ENCODE measurements around the gene MIF.
A peak's percentile ranks its signal among the peaks of the same experiment; 100 is the strongest.
"Not testable (repeated sequence)": the region's sequence is repeated elsewhere in the genome, so short reads cannot be mapped to it uniquely, and the experiment has no call there.

The MIF gene

DNA sequence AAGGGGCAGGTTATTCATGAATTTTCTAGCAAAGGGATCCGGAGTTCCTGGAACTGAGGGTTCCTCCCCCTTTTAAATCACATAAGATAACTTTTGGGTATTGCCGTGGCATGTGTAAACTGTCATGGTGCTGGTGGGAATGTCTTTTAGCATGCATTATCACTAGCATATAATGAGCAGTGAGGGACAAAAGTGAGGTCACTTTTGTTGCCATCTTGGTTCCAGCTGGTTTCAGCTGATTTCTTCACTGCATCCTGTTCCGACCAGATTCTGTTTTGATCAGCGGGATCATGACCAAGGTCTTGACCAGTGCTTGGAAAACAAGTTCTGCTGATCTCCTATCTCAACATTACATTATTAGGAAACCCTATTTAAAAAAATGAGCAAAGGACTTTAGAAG is 7.4 kb downstream of the MIF start:
- DNase-seq (ENCODE audit: insufficient read length, low spot score) (no peak), FAIRE-seq (no peak)
- no peak for TF ChIP-seq POLR2A (IDR thresholded peaks at IDR 0.05; ENCODE audit: low read depth, low read length)

DNA sequence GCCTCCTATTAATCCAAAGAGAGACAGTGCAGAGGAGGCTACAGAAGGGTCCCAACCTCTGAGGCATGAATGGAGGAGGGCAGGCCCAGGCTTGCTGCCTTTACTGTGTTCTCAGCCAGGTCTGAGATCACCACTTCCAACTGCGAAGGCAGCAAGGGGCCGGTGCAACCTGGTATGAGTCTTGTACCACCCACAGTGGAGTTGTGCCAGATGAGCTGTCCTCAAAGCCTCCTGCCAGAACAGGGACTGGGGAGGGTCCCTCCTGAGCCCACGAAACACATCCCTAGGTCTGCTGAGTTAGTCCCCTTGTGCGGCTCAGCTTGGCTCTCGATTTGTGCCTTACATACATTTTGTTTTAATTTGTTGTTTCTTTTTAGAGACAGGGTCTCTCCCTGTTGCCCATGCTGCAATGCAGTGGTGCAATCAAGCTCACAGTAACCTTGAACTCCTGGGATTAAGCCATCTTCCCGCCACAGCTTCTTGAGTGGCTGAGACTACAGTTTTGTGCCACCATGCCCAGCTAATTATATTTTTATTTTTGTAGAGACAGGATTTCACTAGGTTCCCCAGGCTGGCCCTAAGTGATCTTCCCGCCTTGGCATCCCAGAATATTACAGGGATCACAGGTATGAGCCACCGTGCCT is 9.3 kb downstream of the MIF start:
- no peak for DNase-seq (ENCODE audit: insufficient read length, low spot score)
- no peak for FAIRE-seq
- no peak for TF ChIP-seq POLR2A (IDR thresholded peaks at IDR 0.05; ENCODE audit: low read depth, low read length)

DNA sequence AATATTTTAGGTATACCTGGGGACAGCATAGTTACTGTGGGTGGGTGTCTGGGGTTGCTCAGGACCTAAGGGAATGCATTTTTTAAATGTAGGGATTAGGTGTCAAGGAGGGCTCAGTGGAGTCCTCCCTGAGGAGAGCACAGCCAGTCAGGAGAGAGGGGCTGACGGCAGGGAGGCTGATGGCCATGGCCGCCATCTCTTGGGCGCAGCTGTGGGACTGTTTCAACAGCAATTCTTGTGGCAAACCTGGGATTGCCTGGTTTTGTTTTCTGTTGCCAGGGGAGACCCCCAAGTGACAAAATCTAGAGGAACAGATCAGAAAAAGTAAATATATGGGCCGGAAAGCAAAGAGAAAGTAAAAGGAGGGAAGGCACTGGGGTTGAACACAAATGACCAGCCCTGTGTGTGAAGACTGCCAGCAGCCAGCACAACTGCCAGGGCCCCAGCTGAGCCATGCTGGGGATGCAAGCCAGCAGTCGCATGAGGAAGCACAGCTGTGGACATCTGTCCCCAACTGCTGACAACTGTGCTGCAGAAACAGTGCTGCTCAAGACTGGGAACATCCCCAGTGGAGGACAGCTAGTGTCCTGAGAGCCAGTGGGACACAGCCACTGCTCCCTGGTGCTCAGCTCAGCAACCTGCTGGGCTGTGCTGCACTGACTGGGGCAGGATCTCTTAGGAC is 10.5 kb downstream of the MIF start:
- no peak for TF ChIP-seq POLR2A (IDR thresholded peaks at IDR 0.05; ENCODE audit: low read depth, low read length)
- no peak for DNase-seq (ENCODE audit: insufficient read length, low spot score)
- FAIRE-seq: no peak

- FAIRE-seq: no peak
- no peak for DNase-seq (ENCODE audit: insufficient read length, low spot score)
- no peak for TF ChIP-seq POLR2A (IDR thresholded peaks at IDR 0.05; ENCODE audit: low read depth, low read length)
These were observed 12.5 kb downstream of the MIF start for GRCh38 chr22:23906641-23907040.

- not testable (repeated sequence) for DNase-seq (ENCODE audit: insufficient read length, low spot score); FAIRE-seq
These were observed 13.2 kb downstream of the MIF start for GRCh38 chr22:23907423-23907822.

DNA sequence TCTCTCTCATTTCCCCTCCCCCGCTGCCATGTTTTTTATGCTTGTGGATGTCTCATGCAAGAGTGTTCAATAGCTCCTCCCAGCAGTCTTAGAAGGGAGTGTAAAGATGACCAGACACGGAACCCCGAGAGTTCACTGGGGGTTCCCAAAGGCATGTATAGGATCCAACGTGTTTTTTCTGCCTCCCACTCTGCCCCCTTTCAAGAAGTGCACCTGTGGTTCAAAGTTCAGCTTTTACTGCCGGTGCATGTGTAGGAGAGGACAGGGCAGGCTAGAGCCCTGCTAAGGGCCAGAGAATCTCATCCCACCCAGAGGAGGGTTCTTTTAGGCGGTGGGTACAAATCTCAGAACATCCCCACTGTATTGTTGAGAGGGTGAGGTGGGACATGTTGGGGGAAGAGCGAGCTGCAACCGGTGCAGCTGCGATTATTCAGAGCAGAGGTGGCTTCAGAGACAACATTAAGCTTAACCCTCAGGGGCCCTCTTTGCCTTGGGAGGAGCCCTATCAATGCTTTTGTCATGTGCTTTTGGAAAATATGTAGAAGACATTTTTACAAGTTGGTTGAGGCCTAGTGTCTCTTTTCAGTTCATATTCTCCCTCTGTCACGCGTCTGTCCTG is 14.5 kb downstream of the MIF start:
- no peak for TF ChIP-seq POLR2A (IDR thresholded peaks at IDR 0.05; ENCODE audit: low read depth, low read length)
- no peak for DNase-seq (ENCODE audit: insufficient read length, low spot score)
- no peak for FAIRE-seq

DNA sequence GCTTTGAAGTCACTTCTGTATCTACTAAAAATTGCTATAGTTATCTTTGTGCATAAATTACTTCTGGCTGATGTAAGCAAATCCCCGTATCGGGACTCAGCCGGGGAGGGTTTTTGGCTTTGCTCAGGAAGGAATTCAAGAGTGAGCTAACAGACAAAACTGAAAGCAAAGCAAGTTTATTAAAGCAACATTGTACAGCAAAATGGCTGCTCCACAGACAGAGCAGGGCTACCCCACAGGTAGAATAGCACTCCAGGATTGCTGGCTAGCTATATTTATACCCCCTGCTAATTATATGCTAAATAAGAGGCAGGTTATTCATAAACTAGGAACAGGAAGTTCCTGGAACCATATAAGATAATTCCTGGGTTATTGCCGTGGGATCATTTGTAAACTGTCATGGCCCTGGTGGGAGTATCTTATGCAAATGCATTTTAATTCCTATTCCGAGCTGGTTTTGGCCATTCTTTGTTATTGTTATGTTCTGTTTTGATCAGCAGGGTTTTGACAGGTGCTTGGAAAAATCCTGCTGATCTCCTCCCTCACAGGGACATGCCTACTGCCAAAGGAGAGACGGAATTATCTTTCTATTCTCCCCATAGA is 15.2 kb downstream of the MIF start:
- no peak for TF ChIP-seq POLR2A (IDR thresholded peaks at IDR 0.05; ENCODE audit: low read depth, low read length)
- FAIRE-seq: no peak
- DNase-seq (ENCODE audit: insufficient read length, low spot score): no peak

DNA sequence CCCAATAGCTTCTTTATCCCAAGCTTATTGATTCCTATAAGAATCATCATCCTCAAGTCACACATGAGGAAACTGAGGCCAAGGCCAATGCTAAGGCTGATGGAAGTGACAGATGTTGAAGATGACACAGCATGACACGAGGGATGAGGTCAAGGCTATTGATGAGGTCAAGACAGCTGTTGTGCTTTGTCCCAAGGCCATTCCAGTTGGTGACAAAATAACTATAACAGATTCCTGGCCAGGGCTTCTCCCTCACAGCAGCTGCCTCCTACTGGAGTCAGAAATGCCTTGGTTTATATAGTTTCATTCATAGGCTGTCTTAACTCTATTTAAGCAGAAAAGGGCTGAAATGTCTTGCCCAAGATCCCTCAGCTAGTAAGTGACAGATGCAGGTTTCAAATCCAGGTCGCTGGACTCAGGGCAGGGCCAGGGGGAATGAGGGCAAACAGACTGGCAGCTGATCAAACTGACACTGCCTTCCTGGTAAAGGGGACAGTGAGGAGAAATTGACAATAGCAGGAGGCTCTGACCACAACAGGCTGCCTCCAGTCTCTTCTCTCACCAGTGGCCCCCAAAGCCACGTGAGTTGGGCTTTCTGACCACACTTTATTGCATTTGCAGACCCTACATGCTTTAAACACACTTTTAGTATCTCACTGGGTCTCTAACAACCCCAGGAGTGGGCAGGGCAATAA is 16.5 kb downstream of the MIF start:
- no peak for FAIRE-seq
- TF ChIP-seq POLR2A (IDR thresholded peaks at IDR 0.05; ENCODE audit: low read depth, low read length): no peak
- DNase-seq (ENCODE audit: insufficient read length, low spot score): no peak

- DNase-seq (ENCODE audit: insufficient read length, low spot score) (no peak), FAIRE-seq (no peak)
- TF ChIP-seq POLR2A (IDR thresholded peaks at IDR 0.05; ENCODE audit: low read depth, low read length): no peak
These were observed 17.3 kb downstream of the MIF start for GRCh38 chr22:23911318-23911980.

GRCh38 chr22:23912293-23912903 is 18.2 kb downstream of the MIF start:
- FAIRE-seq: no peak
- no peak for DNase-seq (ENCODE audit: insufficient read length, low spot score)
- TF ChIP-seq POLR2A (IDR thresholded peaks at IDR 0.05; ENCODE audit: low read depth, low read length): no peak

- no peak for DNase-seq (ENCODE audit: insufficient read length, low spot score)
- FAIRE-seq: no peak
- TF ChIP-seq POLR2A (IDR thresholded peaks at IDR 0.05; ENCODE audit: low read depth, low read length): no peak
These were observed 19.1 kb downstream of the MIF start for GRCh38 chr22:23913306-23913660.

DNA sequence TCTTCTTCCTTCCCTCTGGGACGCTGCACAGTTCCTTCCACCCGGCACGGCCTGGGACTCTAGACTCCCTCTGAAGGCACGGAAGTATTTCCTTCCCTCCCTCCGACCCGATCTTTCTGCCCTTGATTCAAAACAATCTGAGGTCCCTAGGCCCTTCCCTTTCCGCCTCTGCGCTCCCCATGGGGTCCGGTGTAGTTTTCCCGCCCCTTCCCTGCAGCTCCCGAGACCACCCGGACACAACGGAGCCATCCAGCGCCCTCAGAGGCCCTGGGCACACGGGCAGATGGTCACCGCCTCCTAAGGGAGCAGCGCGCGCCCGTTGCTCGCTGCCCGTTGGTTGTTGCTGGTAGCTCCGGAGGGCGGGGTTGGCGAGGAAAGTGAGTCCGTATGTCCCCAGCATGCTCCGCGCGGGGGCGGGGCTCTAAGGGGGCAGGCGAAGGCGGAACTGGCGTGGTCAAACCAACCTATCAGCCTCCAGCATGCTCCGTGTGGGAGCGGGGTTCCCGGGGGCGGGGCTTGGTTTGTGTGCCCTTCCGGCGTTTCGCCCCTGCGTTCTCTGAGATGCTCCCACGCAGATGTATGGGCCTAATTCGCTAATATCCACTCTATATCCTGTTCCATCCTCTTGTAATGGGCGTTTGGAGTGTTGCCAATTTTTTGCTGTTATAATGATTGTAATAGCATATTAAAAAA is 19.6 kb downstream of the MIF start:
- peak; percentile 86 for DNase-seq (ENCODE audit: insufficient read length, low spot score)
- TF ChIP-seq POLR2A (IDR thresholded peaks at IDR 0.05; ENCODE audit: low read depth, low read length): peak; percentile 90
- FAIRE-seq: peak; percentile 93

GRCh38 chr22:23915290-23915689 is 21.1 kb downstream of the MIF start:
- FAIRE-seq: no peak
- no peak for TF ChIP-seq POLR2A (IDR thresholded peaks at IDR 0.05; ENCODE audit: low read depth, low read length)
- no peak for DNase-seq (ENCODE audit: insufficient read length, low spot score)

GRCh38 chr22:23920267-23920611 is 26.1 kb downstream of the MIF start:
- not testable (repeated sequence) for FAIRE-seq

DNA sequence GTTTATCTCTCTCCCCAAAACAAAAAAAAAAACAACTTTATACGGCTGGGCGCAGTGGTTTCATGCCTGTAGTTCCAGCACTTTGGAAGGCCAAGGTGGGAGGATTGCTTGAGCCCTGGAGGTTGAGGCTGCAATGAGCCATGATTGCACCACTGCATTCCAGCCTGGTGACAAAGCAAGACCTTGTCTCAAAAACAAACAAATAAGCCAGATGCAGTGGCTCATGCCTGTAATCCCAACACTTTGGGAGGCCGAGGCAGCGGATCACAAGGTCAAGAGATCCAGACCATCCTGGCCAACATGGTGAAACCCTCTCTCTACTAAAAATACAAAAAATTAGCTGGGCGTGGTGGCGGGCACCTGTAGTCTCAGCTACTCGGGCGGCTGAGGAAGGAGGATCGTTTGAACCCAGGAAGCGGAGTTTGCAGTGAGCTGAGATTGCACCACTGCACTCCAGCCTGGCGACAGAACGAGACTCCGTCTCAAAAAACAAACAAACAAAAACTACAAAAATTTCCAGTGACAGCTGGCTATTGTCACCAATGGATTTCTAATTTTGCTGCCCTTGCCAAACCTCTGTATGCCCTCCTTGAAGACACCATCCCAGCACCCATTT is 27.5 kb downstream of the MIF start:
- not testable (repeated sequence) for FAIRE-seq; DNase-seq (ENCODE audit: insufficient read length, low spot score)

More at GRCh38 chr22:23920267-23920611, 26.1 kb downstream of the MIF start:
- not testable (repeated sequence) for DNase-seq (ENCODE audit: insufficient read length, low spot score)

Data from H54 (cell line).